WI38 (cell line): Measurements from ENCODE around the gene TST.

Experiments
- H3K4me3 ChIP-seq: 2 replicates; pipeline ENCODE4 v1.5.1; 2011; ENCODE audit warnings: low read depth, mild to moderate bottlenecking, control low read depth, low read length
- TF ChIP-seq, protein P1 (sequence below): IDR thresholded peaks from 2 replicates; pipeline ENCODE4 v1.5.1; 2012; ENCODE audit warnings: low read depth, mild to moderate bottlenecking, control low read depth, low read length

The TST gene

DNA sequence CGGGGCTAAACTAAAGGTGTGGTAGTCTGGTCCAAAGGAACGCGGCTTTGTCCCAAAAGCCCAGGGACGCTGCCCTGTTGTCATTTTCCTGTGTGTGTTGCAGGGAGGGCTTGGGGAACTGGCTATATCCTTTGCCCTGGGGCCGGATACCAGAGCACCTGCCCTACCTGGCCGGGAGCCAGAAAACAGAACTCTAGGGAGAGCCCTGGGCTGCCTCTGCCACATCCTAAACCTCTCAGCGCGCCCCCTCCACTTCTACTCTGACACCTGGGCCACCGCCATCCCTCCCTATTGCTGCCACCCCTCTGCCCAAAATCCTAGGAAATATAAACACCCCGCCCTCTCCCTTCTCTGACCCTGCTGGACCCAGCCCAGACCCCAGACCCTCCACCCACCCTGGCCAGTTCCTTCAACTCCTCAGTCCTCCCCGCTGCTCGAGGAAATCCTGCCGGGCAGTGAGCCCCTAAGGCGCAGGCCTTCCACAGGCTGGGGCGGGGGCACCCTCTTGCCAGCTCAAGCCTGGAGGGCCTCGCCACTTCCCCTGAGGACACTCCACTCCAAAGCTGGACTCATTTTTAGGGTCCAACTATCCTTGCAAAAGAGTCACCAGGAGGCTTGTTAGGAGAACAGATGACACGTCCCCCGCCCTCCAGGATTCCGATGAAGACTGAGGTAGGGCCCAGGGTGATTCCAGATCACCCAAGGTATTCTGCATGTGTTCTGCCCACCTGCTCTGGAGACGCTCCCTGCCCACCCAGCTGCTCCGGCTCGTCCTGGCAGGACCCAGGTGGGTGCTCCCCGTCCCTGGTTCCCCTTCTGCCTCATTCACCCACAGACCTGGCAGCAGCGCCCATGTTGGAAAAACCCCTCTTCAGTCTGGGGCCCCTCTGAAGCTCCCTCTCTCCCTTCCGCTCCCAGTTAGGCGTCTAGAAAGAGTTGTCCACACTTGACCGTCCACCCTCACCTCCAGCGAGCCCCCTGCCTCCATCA, 44.5 kb upstream of the TST start:
- TF ChIP-seq, protein P1, sequence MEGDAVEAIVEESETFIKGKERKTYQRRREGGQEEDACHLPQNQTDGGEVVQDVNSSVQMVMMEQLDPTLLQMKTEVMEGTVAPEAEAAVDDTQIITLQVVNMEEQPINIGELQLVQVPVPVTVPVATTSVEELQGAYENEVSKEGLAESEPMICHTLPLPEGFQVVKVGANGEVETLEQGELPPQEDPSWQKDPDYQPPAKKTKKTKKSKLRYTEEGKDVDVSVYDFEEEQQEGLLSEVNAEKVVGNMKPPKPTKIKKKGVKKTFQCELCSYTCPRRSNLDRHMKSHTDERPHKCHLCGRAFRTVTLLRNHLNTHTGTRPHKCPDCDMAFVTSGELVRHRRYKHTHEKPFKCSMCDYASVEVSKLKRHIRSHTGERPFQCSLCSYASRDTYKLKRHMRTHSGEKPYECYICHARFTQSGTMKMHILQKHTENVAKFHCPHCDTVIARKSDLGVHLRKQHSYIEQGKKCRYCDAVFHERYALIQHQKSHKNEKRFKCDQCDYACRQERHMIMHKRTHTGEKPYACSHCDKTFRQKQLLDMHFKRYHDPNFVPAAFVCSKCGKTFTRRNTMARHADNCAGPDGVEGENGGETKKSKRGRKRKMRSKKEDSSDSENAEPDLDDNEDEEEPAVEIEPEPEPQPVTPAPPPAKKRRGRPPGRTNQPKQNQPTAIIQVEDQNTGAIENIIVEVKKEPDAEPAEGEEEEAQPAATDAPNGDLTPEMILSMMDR: no peak
- no peak overlapping the region for H3K4me3 ChIP-seq

- H3K4me3 ChIP-seq: no peak overlapping the region
- TF ChIP-seq, protein P1: no peak
Measured at GRCh38 chr22:37062702-37063381, 43.6 kb upstream of the TST start.

- TF ChIP-seq, protein P1: no peak
Measured at GRCh38 chr22:37062376-37062675, 43.1 kb upstream of the TST start.

DNA sequence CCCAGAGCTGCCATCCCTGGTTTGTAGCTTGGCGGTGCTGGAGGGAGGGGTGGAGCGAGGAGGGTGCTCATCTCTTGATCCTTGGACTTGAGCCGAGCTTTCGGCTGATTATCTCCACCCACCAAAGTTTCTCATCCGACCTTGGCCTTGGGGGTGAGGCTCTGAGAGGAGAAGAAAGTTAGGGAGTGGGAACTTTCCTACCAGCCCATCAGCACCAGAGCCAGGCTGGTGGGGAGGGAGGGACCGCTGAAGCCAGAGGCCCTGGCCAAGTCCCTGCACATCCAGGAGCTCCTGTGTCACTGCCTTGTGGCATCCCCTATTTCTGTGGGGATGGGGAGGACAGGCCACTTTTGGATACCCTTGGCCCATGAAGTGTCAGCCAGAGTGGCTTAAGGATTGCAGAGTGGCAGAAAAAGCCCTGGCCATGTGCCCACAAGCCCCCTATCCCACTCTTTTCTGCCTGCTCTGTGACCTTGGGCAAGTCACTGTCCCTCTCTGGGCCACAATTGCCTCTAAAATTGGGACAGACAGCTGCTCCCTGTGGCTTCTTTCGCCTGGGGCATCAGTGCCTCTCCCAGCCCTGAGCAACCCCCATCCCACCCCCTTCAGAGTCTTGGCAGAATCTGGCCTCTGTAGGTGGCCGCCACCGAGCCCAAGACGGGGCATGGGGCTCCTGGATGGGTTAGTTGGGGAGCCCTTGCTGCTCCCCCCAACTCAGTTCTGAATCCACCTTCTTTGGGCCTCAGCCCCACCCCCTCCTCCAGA, 42.5 kb upstream of the TST start:
- no peak overlapping the region for H3K4me3 ChIP-seq
- TF ChIP-seq, protein P1: no peak

More at GRCh38 chr22:37062376-37062675, 43.1 kb upstream of the TST start:
- H3K4me3 ChIP-seq: no peak overlapping the region

GRCh38 chr22:37060801-37061610, 41.8 kb upstream of the TST start:
- no peak overlapping the region for H3K4me3 ChIP-seq
- TF ChIP-seq, protein P1: no peak

GRCh38 chr22:37059876-37060449, 40.7 kb upstream of the TST start:
- TF ChIP-seq, protein P1: no peak
- no peak overlapping the region for H3K4me3 ChIP-seq
